Adipocyte (in vitro differentiated cells): ENCODE results near the gene METAP1D.
"Not testable (repeated sequence)": the region's sequence is repeated elsewhere in the genome, so short reads cannot be mapped to it uniquely, and the experiment has no call there.

Experiments used
- DNase-seq: peaks from one replicate; pipeline ENCODE4 v3.0.0-alpha.2; 2015; ENCODE audit warnings: low read depth
- H3K27me3 ChIP-seq: replicated peaks from 2 replicates; pipeline ENCODE4 v1.7.0; 2013; ENCODE audit warnings: mild to moderate bottlenecking, low read length, moderate library complexity; ENCODE audit not compliant: control insufficient read depth, insufficient read depth
- H3K36me3 ChIP-seq: 2 replicates; pipeline ENCODE4 v1.7.0; 2013; ENCODE audit warnings: low read length, mild to moderate bottlenecking, moderate library complexity; ENCODE audit not compliant: control insufficient read depth, insufficient read depth, severe bottlenecking
- H3K4me1 ChIP-seq: 2 replicates; pipeline ENCODE4 v1.7.0; 2013; ENCODE audit warnings: mild to moderate bottlenecking, low read length, moderate library complexity; ENCODE audit not compliant: control insufficient read depth, insufficient read depth
- H3K4me3 ChIP-seq: 2 replicates; pipeline ENCODE4 v1.7.0; 2013; ENCODE audit warnings: mild to moderate bottlenecking, low read length, moderate library complexity
- H3K9ac ChIP-seq: 2 replicates; pipeline ENCODE4 v1.7.0; 2013; ENCODE audit warnings: mild to moderate bottlenecking, low read length, moderate library complexity
- H3K9me3 ChIP-seq: 2 replicates; pipeline ENCODE4 v1.7.0; 2013; ENCODE audit warnings: mild to moderate bottlenecking, low read length, moderate library complexity; ENCODE audit not compliant: control insufficient read depth

METAP1D gene

GRCh38 chr2:172114176-172114575 lies 114.4 kb downstream of the METAP1D start:
- DNase-seq, H3K36me3 ChIP-seq, H3K27me3 ChIP-seq, H3K4me3 ChIP-seq, H3K9me3 ChIP-seq, H3K9ac ChIP-seq: not testable (repeated sequence)
- peaks cover 10% of the 10 kb centered on the region for H3K4me1 ChIP-seq

- Histone ChIP-seq H3K9me3 (no peaks in the 10 kb centered on the region), H3K9ac (no peak overlapping the region), H3K4me1 (peaks cover 13% of the 10 kb centered on the region), H3K4me3 (no peak overlapping the region), H3K36me3 (no peaks in the 10 kb centered on the region), H3K27me3 (no peaks in the 10 kb centered on the region)
- no peak for DNase-seq
Observed at GRCh38 chr2:172114579-172114978, 114.8 kb downstream of the METAP1D start.

- H3K4me3 ChIP-seq: no peak overlapping the region
- no peaks in the 10 kb centered on the region for H3K9me3 ChIP-seq
Observed at GRCh38 chr2:172116107-172116506, 116.4 kb downstream of the METAP1D start.

GRCh38 chr2:172119089-172119488 lies 119.3 kb downstream of the METAP1D start:
- H3K4me3 ChIP-seq: no peak overlapping the region
- H3K36me3 ChIP-seq: no peaks in the 10 kb centered on the region
- no peaks in the 10 kb centered on the region for H3K27me3 ChIP-seq
- H3K9ac ChIP-seq: no peak overlapping the region
- peaks cover 16% of the 10 kb centered on the region for H3K4me1 ChIP-seq
- DNase-seq: peak; percentile 85
- no peaks in the 10 kb centered on the region for H3K9me3 ChIP-seq

More at GRCh38 chr2:172116107-172116506, 116.4 kb downstream of the METAP1D start:
- peaks cover 19% of the 10 kb centered on the region for H3K4me1 ChIP-seq
- no peak for DNase-seq
- H3K27me3 ChIP-seq: no peaks in the 10 kb centered on the region
- no peak overlapping the region for H3K9ac ChIP-seq
- H3K36me3 ChIP-seq: no peaks in the 10 kb centered on the region

GRCh38 chr2:172120118-172120517 lies 120.4 kb downstream of the METAP1D start:
- no peak for DNase-seq
- no peak overlapping the region for H3K9ac ChIP-seq
- peaks cover 16% of the 10 kb centered on the region for H3K4me1 ChIP-seq
- no peaks in the 10 kb centered on the region for H3K9me3 ChIP-seq
- no peaks in the 10 kb centered on the region for H3K27me3 ChIP-seq
- no peaks in the 10 kb centered on the region for H3K36me3 ChIP-seq
- no peak overlapping the region for H3K4me3 ChIP-seq

- Histone ChIP-seq H3K4me3 (no peak overlapping the region), H3K9me3 (no peaks in the 10 kb centered on the region), H3K9ac (no peak overlapping the region), H3K4me1 (no peaks in the 10 kb centered on the region), H3K36me3 (no peaks in the 10 kb centered on the region), H3K27me3 (no peaks in the 10 kb centered on the region)
- DNase-seq: peak; percentile 25
Observed at GRCh38 chr2:172128484-172128883, 128.7 kb downstream of the METAP1D start.

- H3K4me3 ChIP-seq: no peak overlapping the region
- no peak for DNase-seq
- H3K27me3 ChIP-seq: no peaks in the 10 kb centered on the region
- no peaks in the 10 kb centered on the region for H3K36me3 ChIP-seq
- H3K4me1 ChIP-seq: no peaks in the 10 kb centered on the region
- H3K9me3 ChIP-seq: no peaks in the 10 kb centered on the region
- no peak overlapping the region for H3K9ac ChIP-seq
Observed at GRCh38 chr2:172129404-172129803, 129.7 kb downstream of the METAP1D start.
